HT1080 (cell line): ENCODE measurements around the gene FERD3L. TPM values are rescaled to one million over a fixed set of nuclear protein-coding genes. Genes with fewer than 3 reads are reported as not detected.

ENCODE experiments used
- DNase-seq: peaks from one replicate; pipeline ENCODE4 v3.0.0-alpha.2; 2015; ENCODE audit warnings: low read depth
- total RNA-seq: library from RNA; depleted of rRNA; stranded (reverse); fragments of >200 nt; shearing (Covaris generic); gene quantifications from 2 replicates; pipeline ENCODE4 v1.2.3, GENCODE V29; 2014

Gene FERD3L
- total RNA-seq, 1 experiment from 2014 or later: not detected

GRCh38 chr7:19117091-19117869 is 27.9 kb downstream of the FERD3L start, which contains the start of gene TWIST1:
Gene TWIST1, minus strand, starts transcription at chr7:19117636. Its CDS starts 315 bp downstream, at chr7:19117321.
- peak; percentile 34 for DNase-seq

GRCh38 chr7:19116121-19117090 is 28.8 kb downstream of the FERD3L start:
- DNase-seq: peak; percentile 56

- peak; percentile 25 for DNase-seq
Measured at GRCh38 chr7:19114551-19114855, 30.7 kb downstream of the FERD3L start.

- peak; percentile 11 for DNase-seq
Measured at GRCh38 chr7:19113855-19114550, 31.2 kb downstream of the FERD3L start.

GRCh38 chr7:19113002-19113350 is 32.2 kb downstream of the FERD3L start:
- no peak for DNase-seq

- DNase-seq: no peak
Measured at GRCh38 chr7:19112274-19113001, 32.8 kb downstream of the FERD3L start.

GRCh38 chr7:19111474-19112273 is 33.5 kb downstream of the FERD3L start:
- no peak for DNase-seq

- no peak for DNase-seq
Measured at GRCh38 chr7:19110776-19111175, 34.4 kb downstream of the FERD3L start.

- no peak for DNase-seq
Measured at GRCh38 chr7:19110026-19110730, 35.0 kb downstream of the FERD3L start.

- no peak for DNase-seq
Measured at GRCh38 chr7:19109000-19109946, 35.9 kb downstream of the FERD3L start.

GRCh38 chr7:19107356-19108146 is 37.7 kb downstream of the FERD3L start:
- no peak for DNase-seq

- no peak for DNase-seq
Measured at GRCh38 chr7:19107081-19107355, 38.2 kb downstream of the FERD3L start.

GRCh38 chr7:19106241-19107080 is 38.8 kb downstream of the FERD3L start:
- DNase-seq: no peak

GRCh38 chr7:19105546-19105945 is 39.7 kb downstream of the FERD3L start:
- DNase-seq: no peak

- DNase-seq: no peak
Measured at GRCh38 chr7:19104811-19105210, 40.4 kb downstream of the FERD3L start.

- DNase-seq: no peak
Measured at GRCh38 chr7:19102884-19103283, 42.3 kb downstream of the FERD3L start.

- no peak for DNase-seq
Measured at GRCh38 chr7:19101909-19102308, 43.3 kb downstream of the FERD3L start.
